GM12875 (cell line): ENCODE measurements around the gene SPEN.

Experiments
- H3K4me3 ChIP-seq: one replicate; pipeline ENCODE4 v1.5.1; 2011; ENCODE audit warnings: low read depth, low read length, control low read depth
- CTCF ChIP-seq: IDR thresholded peaks from 2 replicates; pipeline ENCODE4 v1.5.1; 2011; ENCODE audit warnings: low read depth, mild to moderate bottlenecking, control low read depth, inconsistent platforms, low read length, moderate library complexity, borderline replicate concordance; ENCODE audit not compliant: insufficient read depth

SPEN gene

GRCh38 chr1:15944308-15945010, 97.0 kb downstream of the SPEN start:
- no peak for TF ChIP-seq CTCF
- no peak overlapping the region for H3K4me3 ChIP-seq

- TF ChIP-seq CTCF, result no peak
- H3K4me3 ChIP-seq, result no peak overlapping the region
Observed at GRCh38 chr1:15945011-15945831, 97.7 kb downstream of the SPEN start.

- H3K4me3 ChIP-seq, result no peak overlapping the region
- TF ChIP-seq CTCF, result no peak
Observed at GRCh38 chr1:15945832-15946448, 98.4 kb downstream of the SPEN start.

GRCh38 chr1:15946571-15947381, 99.3 kb downstream of the SPEN start:
- no peak for TF ChIP-seq CTCF
- H3K4me3 ChIP-seq, result no peak overlapping the region

- no peak overlapping the region for H3K4me3 ChIP-seq
- TF ChIP-seq CTCF, result no peak
Observed at GRCh38 chr1:15947382-15948090, 100.0 kb downstream of the SPEN start.

GRCh38 chr1:15948091-15948591, 100.6 kb downstream of the SPEN start:
- no peak for TF ChIP-seq CTCF

More at GRCh38 chr1:15948091-15948591, 100.6 kb downstream of the SPEN start:
- H3K4me3 ChIP-seq, result no peak overlapping the region
